GM21447 (cell line): Measurements from ENCODE around the gene MXRA8.

ENCODE experiments used
- ATAC-seq: cut with Tn5 transposase; IDR thresholded peaks from one replicate; pipeline ENCODE4 v1.9.1; 2021; ENCODE audit not compliant: unreplicated experiment

Gene MXRA8

GRCh38 chr1:1351511-1352427 lies 6.6 kb downstream of the MXRA8 start:
- ATAC-seq, result no peak

- peak; percentile 45 for ATAC-seq
Observed at GRCh38 chr1:1349256-1350012, 8.9 kb downstream of the MXRA8 start, which contains the start of gene DVL1. DVL1 (minus strand) TSS chr1:1349418; CDS start chr1:1349065, 353 bp downstream.

- ATAC-seq, result peak; percentile 30
Observed at GRCh38 chr1:1348420-1349255, 9.7 kb downstream of the MXRA8 start.

- no peak for ATAC-seq
Observed at GRCh38 chr1:1347663-1348419, 10.5 kb downstream of the MXRA8 start.

GRCh38 chr1:1347026-1347595 lies 11.2 kb downstream of the MXRA8 start:
- no peak for ATAC-seq

GRCh38 chr1:1346501-1346890 lies 11.9 kb downstream of the MXRA8 start:
- no peak for ATAC-seq

- ATAC-seq, result no peak
Observed at GRCh38 chr1:1345860-1346500, 12.4 kb downstream of the MXRA8 start.

- ATAC-seq, result no peak
Observed at GRCh38 chr1:1345384-1345783, 13.0 kb downstream of the MXRA8 start.

- ATAC-seq, result no peak
Observed at GRCh38 chr1:1344655-1345361, 13.5 kb downstream of the MXRA8 start.

GRCh38 chr1:1343811-1344421 lies 14.4 kb downstream of the MXRA8 start:
- ATAC-seq, result no peak

- no peak for ATAC-seq
Observed at GRCh38 chr1:1342584-1343115, 15.7 kb downstream of the MXRA8 start.

GRCh38 chr1:1342061-1342562 lies 16.2 kb downstream of the MXRA8 start:
- no peak for ATAC-seq

- ATAC-seq, result no peak
Observed at GRCh38 chr1:1341549-1342021, 16.8 kb downstream of the MXRA8 start.

- ATAC-seq, result no peak
Observed at GRCh38 chr1:1340791-1341548, 17.4 kb downstream of the MXRA8 start.

- ATAC-seq, result no peak
Observed at GRCh38 chr1:1340185-1340584, 18.2 kb downstream of the MXRA8 start.

- no peak for ATAC-seq
Observed at GRCh38 chr1:1338278-1338677, 20.1 kb downstream of the MXRA8 start.

- ATAC-seq, result no peak
Observed at GRCh38 chr1:1337793-1338147, 20.6 kb downstream of the MXRA8 start.
